Body of pancreas (tissue), 4 donors: ENCODE results near the gene MIER1. TPM values are rescaled to one million over a fixed set of nuclear protein-coding genes. Genes with fewer than 3 reads are reported as not detected.
A peak's percentile ranks its signal among the peaks of the same experiment; 100 is the strongest.

Experiments
- ATAC-seq: fragments of 150-250 bp; one replicate; pipeline ENCODE4 v1.9.1; 2016
- DNase-seq, 4 donors: peaks; one replicate each; pipeline ENCODE4 v3.0.0-alpha.2; 2019
- H3K27ac ChIP-seq, 4 donors: fragments of 200-600 bp; sonication (generic); 1 replicate in 3 of 4; 2 replicates in 1 of 4; pipeline versions ENCODE4 v1.5.1 to v1.6.1; 2016 to 2019; ENCODE audit warnings: mild to moderate bottlenecking in 1 of 4, mixed read lengths in 1 of 4, moderate library complexity in 1 of 4
- H3K27me3 ChIP-seq, 2 donors: fragments of 200-600 bp; sonication (generic); one replicate each; pipeline ENCODE4 v1.6.0; 2016; ENCODE audit warnings: mild to moderate bottlenecking in 1 of 2
- H3K36me3 ChIP-seq, 2 donors: fragments of 200-600 bp; sonication (generic); replicated peaks in 1 of 2; 2 replicates each; pipeline ENCODE4 v1.5.1; 2016; ENCODE audit warnings: low read depth in 2 of 2; ENCODE audit not compliant: insufficient read depth in 1 of 2
- H3K4me1 ChIP-seq: fragments of 200-600 bp; sonication (generic); one replicate; pipeline ENCODE4 v1.6.0; 2016
- H3K4me3 ChIP-seq, 2 donors: fragments of 200-600 bp; sonication (generic); 1 replicate in 1 of 2; 2 replicates in 1 of 2; pipeline ENCODE4 v1.5.1; 2016 to 2019
- H3K9me3 ChIP-seq, 3 donors: fragments of 200-600 bp; sonication (generic); 1 replicate in 2 of 3; 2 replicates in 1 of 3; pipeline ENCODE4 v1.5.1; 2016
- CTCF ChIP-seq, 7 experiments: fragments of 450-650 bp in 4 of 7; fragments of 200-600 bp in 3 of 7; sonication (generic) in 3 of 7; IDR thresholded peaks; one replicate each; pipeline ENCODE4 v1.5.1; 2016 to 2019; ENCODE audit warnings: antibody characterized with exemption in 7 of 7
- POLR2A ChIP-seq, 3 donors: fragments of 450-650 bp; IDR thresholded peaks; one replicate each; pipeline ENCODE4 v1.6.1; 2016; ENCODE audit warnings: antibody characterized with exemption in 3 of 3, mild to moderate bottlenecking in 2 of 3
- WGBS, 2 donors: methylation state at CpG; one replicate each; pipeline ENCODE4 v1.1.5; 2017; 5-methylcytosine and 5-hydroxymethylcytosine counted together
- intact Hi-C: fragments of 100-400 bp; cut with DNase I; formaldehyde crosslinking; loops from one replicate; pipeline ENCODE4 v1.15.1; 2023
- total RNA-seq, 2 donors: library from RNA; depleted of rRNA; stranded (reverse); fragments of >200 nt; gene quantifications; one replicate each; pipeline ENCODE4 v1.1.0, GENCODE V29; 2016

MIER1 gene
- total RNA-seq, 2 donors from 2014 or later = 14.2 to 25.2 TPM

DNA sequence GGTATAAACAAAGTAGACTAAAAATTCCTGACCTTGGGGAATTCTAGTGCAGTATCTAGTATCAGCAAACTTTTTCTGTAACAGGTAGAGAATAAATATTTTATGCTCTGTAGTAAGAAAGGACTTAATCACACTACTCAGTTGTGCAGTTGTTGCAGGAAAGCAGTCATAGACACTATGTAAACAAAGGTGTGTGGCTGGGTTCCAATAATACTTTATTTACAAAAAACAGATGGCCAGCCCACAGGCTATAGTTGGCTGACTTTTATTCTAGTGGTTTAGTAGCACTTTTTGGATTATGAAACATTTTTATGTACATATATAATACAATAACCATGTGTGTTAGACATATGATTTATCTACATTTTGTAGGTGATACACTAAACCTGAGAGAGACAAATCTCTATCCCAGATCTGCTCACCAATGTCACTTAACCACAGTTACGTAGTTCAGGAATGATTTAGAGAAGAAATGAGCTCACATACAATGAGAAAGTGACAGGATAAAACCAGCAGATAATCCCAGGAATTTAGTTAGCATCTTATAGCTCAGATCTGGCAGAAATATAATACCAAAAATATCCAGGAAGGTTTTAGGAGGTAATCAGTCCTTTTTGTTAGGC is 56.1 kb downstream of the MIER1 start:
- Histone ChIP-seq H3K4me3 (no peak overlapping the region), H3K27me3 (no peaks in the 10 kb centered on the region), H3K27ac (peak overlapping the region in 1 of 4 donors; percentile 16), H3K9me3 (no peaks in the 10 kb centered on the region), H3K36me3 (peaks cover 0 to 9% of the 10 kb centered on the region in 2 donors), H3K4me1 (peaks cover 26% of the 10 kb centered on the region)
- ATAC-seq (peak; percentile 85), DNase-seq (peak in 1 of 4 donors; percentile 20)
- intact Hi-C loops = no loop called here
- TF ChIP-seq POLR2A (IDR thresholded peaks at IDR 0.05) (no peak), CTCF (IDR thresholded peaks at IDR 0.05) (no peak)
- WGBS, 2 donors = 85 to 88% methylated on average over 1 of the region's 1 CpG

GRCh38 chr1:66981679-66982078 is 56.9 kb downstream of the MIER1 start:
- no peak overlapping the region for H3K27ac ChIP-seq
- 63 to 67% methylated on average over 4 of the region's 4 CpGs for WGBS, 2 donors
- H3K4me3 ChIP-seq = no peak overlapping the region
- intact Hi-C loops = no loop called here
- peaks cover 0 to 9% of the 10 kb centered on the region in 2 donors for H3K36me3 ChIP-seq
- peak in 1 of 4 donors; percentile 30 for DNase-seq
- no peaks in the 10 kb centered on the region for H3K9me3 ChIP-seq
- peaks cover 26% of the 10 kb centered on the region for H3K4me1 ChIP-seq
- no peak for ATAC-seq
- H3K27me3 ChIP-seq = no peaks in the 10 kb centered on the region
- TF ChIP-seq POLR2A (IDR thresholded peaks at IDR 0.05) (no peak), CTCF (IDR thresholded peaks at IDR 0.05) (no peak)

DNA sequence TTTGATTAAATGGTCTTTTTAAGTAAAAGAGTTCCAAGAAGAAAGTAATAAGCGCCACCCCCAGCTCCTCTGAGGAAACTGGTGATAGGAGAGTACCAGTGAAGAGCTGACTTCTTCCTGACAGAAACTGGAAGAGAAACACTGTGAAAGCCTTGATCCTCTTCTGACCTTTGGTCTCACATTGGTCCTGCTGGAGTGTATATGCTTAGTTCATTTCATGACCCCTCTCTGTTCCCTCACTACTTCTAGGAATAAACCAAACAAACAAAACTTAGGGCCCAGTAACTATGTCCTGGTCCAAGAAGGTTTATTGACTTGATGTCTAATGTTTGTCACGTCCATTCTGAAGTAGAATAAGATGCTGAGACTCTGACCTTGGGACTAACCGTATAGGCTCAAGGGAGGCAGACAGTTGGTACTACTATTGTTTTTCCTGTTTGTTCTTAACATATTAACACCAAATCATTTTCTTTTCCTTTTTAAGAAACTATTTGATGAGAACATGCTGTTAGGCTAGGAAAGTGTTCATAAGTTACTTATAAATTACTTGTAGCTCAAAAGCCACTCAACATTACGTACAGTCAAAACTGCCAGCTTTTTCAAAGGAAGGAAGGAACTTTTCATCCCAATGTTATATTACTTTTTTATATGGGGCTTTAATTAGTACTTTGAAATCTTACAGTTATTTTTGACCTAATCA is 57.9 kb downstream of the MIER1 start:
- TF ChIP-seq CTCF (IDR thresholded peaks at IDR 0.05) (no peak), POLR2A (IDR thresholded peaks at IDR 0.05) (no peak)
- Histone ChIP-seq H3K36me3 (peaks cover 0 to 4% of the 10 kb centered on the region in 2 donors), H3K27ac (no peak overlapping the region), H3K4me3 (no peak overlapping the region), H3K9me3 (no peaks in the 10 kb centered on the region), H3K27me3 (no peaks in the 10 kb centered on the region), H3K4me1 (peaks cover 26% of the 10 kb centered on the region)
- intact Hi-C loops = no loop called here
- no peak for ATAC-seq
- WGBS, 2 donors = 59 to 71% methylated on average over 4 of the region's 4 CpGs
- no peak for DNase-seq

GRCh38 chr1:66984491-66984890 is 59.7 kb downstream of the MIER1 start:
- Histone ChIP-seq H3K4me1 (peaks cover 26% of the 10 kb centered on the region), H3K27ac (peak overlapping the region in 3 of 4 donors; percentile 2 to 60 (median 3)), H3K4me3 (no peak overlapping the region), H3K27me3 (no peaks in the 10 kb centered on the region), H3K9me3 (no peaks in the 10 kb centered on the region), H3K36me3 (peaks cover 0 to 4% of the 10 kb centered on the region in 2 donors)
- intact Hi-C loops = no loop called here
- ATAC-seq = peak; percentile 75
- TF ChIP-seq CTCF (IDR thresholded peaks at IDR 0.05) (no peak), POLR2A (IDR thresholded peaks at IDR 0.05) (no peak)
- 28 to 42% methylated on average over 1 of the region's 1 CpG for WGBS, 2 donors
- DNase-seq = no peak
